Spleen (tissue), 11 donors: ENCODE data around the gene CDCA5. TPM values are rescaled to one million over a fixed set of nuclear protein-coding genes. Genes with fewer than 3 reads are reported as not detected.

Source experiments
- DNase-seq: peaks from one replicate; pipeline ENCODE4 v3.0.0-alpha.2; 2020
- H3K27ac ChIP-seq, 8 donors: fragments of 200-600 bp; sonication (generic) in 7 of 8; 1 replicate in 4 of 8; 2 replicates in 4 of 8; pipeline versions ENCODE4 v1.5.0 to v1.8.0; 2016 to 2021; ENCODE audit warnings: inconsistent platforms in 4 of 8, mild to moderate bottlenecking in 4 of 8, moderate library complexity in 1 of 8
- H3K27me3 ChIP-seq, 7 donors: fragments of 200-600 bp; sonication (generic) in 6 of 7; replicated peaks in 1 of 7; 1 replicate in 4 of 7; 2 replicates in 3 of 7; pipeline versions ENCODE4 v1.5.0 to v1.8.0; 2016 to 2021; ENCODE audit warnings: inconsistent platforms in 3 of 7, mild to moderate bottlenecking in 1 of 7
- H3K36me3 ChIP-seq, 6 donors: fragments of 200-600 bp; sonication (generic) in 5 of 6; 1 replicate in 4 of 6; 2 replicates in 2 of 6; pipeline versions ENCODE4 v1.5.0 to v1.8.0; 2016 to 2021; ENCODE audit warnings: inconsistent platforms in 2 of 6
- H3K4me1 ChIP-seq, 6 donors: fragments of 200-600 bp; sonication (generic) in 5 of 6; 1 replicate in 3 of 6; 2 replicates in 3 of 6; pipeline versions ENCODE4 v1.5.0 to v1.8.0; 2016 to 2021; ENCODE audit warnings: inconsistent platforms in 3 of 6
- H3K4me3 ChIP-seq, 8 donors: fragments of 200-600 bp; sonication (generic) in 7 of 8; 1 replicate in 4 of 8; 2 replicates in 4 of 8; pipeline versions ENCODE4 v1.5.0 to v1.8.0; 2016 to 2021; ENCODE audit warnings: inconsistent platforms in 4 of 8, mild to moderate bottlenecking in 4 of 8, moderate library complexity in 2 of 8
- H3K9me3 ChIP-seq, 8 donors: fragments of 200-600 bp; sonication (generic) in 7 of 8; 1 replicate in 4 of 8; 2 replicates in 4 of 8; pipeline versions ENCODE4 v1.5.0 to v1.8.0; 2016 to 2021; ENCODE audit warnings: inconsistent platforms in 4 of 8
- POLR2A ChIP-seq, 3 donors: fragments of 450-650 bp; IDR thresholded peaks; one replicate each; pipeline ENCODE4 v1.5.1; 2017; ENCODE audit warnings: antibody characterized with exemption in 3 of 3, mild to moderate bottlenecking in 1 of 3
- POLR2AphosphoS5 ChIP-seq, 3 donors: sonication (generic); formaldehyde crosslinking; IDR thresholded peaks; one replicate each; pipeline ENCODE4 v1.5.1; 2017; ENCODE audit warnings: antibody characterized with exemption in 3 of 3
- WGBS, 5 donors: extraction: QIAGEN DNeasy Blood & Tissue Kit in 3 of 5; methylation state at CpG; one replicate each; pipeline versions ENCODE4 v1.1.5 to v1.1.7; 2013 to 2018; 5-methylcytosine and 5-hydroxymethylcytosine counted together
- intact Hi-C: fragments of 100-400 bp; cut with DNase I; formaldehyde crosslinking; loops from one replicate; pipeline ENCODE4 v1.15.0; 2023; ENCODE audit warnings: low total_unique reads
- polyA plus RNA-seq, 3 donors: library from polyadenylated mRNA; stranded (reverse); fragments of 200-250 nt; gene quantifications; one replicate each; pipeline ENCODE4 v1.2.1, GENCODE V29; 2013
- total RNA-seq, 7 donors: library from RNA; depleted of rRNA in 3 of 7; stranded (reverse); fragments of >200 nt in 3 of 7; fragmentation: NEBNext Ultra II Directional in 4 of 7; extraction: Animal tissue kit (Norgen Biotek cat#: 25700) in 4 of 7; gene quantifications; one replicate each; pipeline versions ENCODE4 v1.1.0 to v1.2.1, GENCODE V29; 2016 to 2021
- TF ChIP-seq, protein P1 (sequence below), 11 experiments: fragments of 200-600 bp in 7 of 11; fragments of 450-650 bp in 4 of 11; sonication (generic) in 4 of 11; IDR thresholded peaks in 8 of 11; conservative IDR thresholded peaks in 3 of 11; 1 replicate in 7 of 11; 2 replicates in 4 of 11; pipeline versions ENCODE4 v1.4.0 to v1.8.0; 2016 to 2021; ENCODE audit warnings: antibody characterized with exemption in 11 of 11, inconsistent platforms in 4 of 11, mild to moderate bottlenecking in 1 of 11
- donor health status: healthy with polysubstance abuse.
- donor health status: DM: no; HTN: no; CAD: no; lungs with moderate emphysema.
- donor health status: DM: no; HTN: no; CAD: no.
- donor health status: Bipolar disorder and iron deficiency.
- donor health status: healthy.
- donor health status: DM: no; HTN: no; CAD: no.
- donor health status: DM: yes; HTN: yes; CAD: no.

Gene CDCA5
- total and polyA plus RNA-seq, 10 donors = 1.5 to 11.1 (median 5.3) TPM

GRCh38 chr11:65107751-65108468, 24.1 kb upstream of the CDCA5 start:
- intact Hi-C loops = no loop called here
- Histone ChIP-seq H3K27me3 (no peaks in the 10 kb centered on the region), H3K4me1 (peaks cover 24 to 50% (median 31%) of the 10 kb centered on the region in 6 donors), H3K27ac (no peak overlapping the region), H3K36me3 (peaks cover 0 to 66% (median 36%) of the 10 kb centered on the region in 6 donors), H3K9me3 (no peaks in the 10 kb centered on the region), H3K4me3 (no peak overlapping the region)
- TF ChIP-seq POLR2AphosphoS5 (IDR thresholded peaks at IDR 0.05) (peak in 1 of 3 donors; percentile 39), POLR2A (IDR thresholded peaks at IDR 0.05) (no peak)
- TF ChIP-seq, protein P1, sequence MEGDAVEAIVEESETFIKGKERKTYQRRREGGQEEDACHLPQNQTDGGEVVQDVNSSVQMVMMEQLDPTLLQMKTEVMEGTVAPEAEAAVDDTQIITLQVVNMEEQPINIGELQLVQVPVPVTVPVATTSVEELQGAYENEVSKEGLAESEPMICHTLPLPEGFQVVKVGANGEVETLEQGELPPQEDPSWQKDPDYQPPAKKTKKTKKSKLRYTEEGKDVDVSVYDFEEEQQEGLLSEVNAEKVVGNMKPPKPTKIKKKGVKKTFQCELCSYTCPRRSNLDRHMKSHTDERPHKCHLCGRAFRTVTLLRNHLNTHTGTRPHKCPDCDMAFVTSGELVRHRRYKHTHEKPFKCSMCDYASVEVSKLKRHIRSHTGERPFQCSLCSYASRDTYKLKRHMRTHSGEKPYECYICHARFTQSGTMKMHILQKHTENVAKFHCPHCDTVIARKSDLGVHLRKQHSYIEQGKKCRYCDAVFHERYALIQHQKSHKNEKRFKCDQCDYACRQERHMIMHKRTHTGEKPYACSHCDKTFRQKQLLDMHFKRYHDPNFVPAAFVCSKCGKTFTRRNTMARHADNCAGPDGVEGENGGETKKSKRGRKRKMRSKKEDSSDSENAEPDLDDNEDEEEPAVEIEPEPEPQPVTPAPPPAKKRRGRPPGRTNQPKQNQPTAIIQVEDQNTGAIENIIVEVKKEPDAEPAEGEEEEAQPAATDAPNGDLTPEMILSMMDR (IDR thresholded peaks at IDR 0.05 in 8 of 11, conservative IDR thresholded peaks at IDR 0.05 in 3 of 11) = no peak
- peak; percentile 76 for DNase-seq
- 93 to 96% (median 96%) methylated on average over 40 to 52 of the region's 52 CpGs for WGBS, 5 donors

GRCh38 chr11:65107078-65107477, 23.2 kb upstream of the CDCA5 start:
- intact Hi-C loops = no loop called here
- Histone ChIP-seq H3K4me3 (no peak overlapping the region), H3K9me3 (no peaks in the 10 kb centered on the region), H3K27me3 (no peaks in the 10 kb centered on the region), H3K27ac (no peak overlapping the region), H3K4me1 (peaks cover 17 to 45% (median 23%) of the 10 kb centered on the region in 6 donors), H3K36me3 (peaks cover 0 to 75% (median 39%) of the 10 kb centered on the region in 6 donors)
- 90 to 96% (median 94%) methylated on average over 12 to 15 of the region's 15 CpGs for WGBS, 5 donors
- DNase-seq = peak; percentile 54
- TF ChIP-seq POLR2AphosphoS5 (IDR thresholded peaks at IDR 0.05) = no peak
- TF ChIP-seq POLR2A (IDR thresholded peaks at IDR 0.05) = no peak
- TF ChIP-seq, protein P1 (IDR thresholded peaks at IDR 0.05 in 8 of 11, conservative IDR thresholded peaks at IDR 0.05 in 3 of 11) = no peak

GRCh38 chr11:65104628-65105027, 20.8 kb upstream of the CDCA5 start:
- Histone ChIP-seq H3K9me3 (no peaks in the 10 kb centered on the region), H3K36me3 (peaks cover 0 to 92% (median 37%) of the 10 kb centered on the region in 6 donors), H3K27me3 (no peaks in the 10 kb centered on the region), H3K27ac (peak overlapping the region in 7 of 8 donors; percentile 35 to 76 (median 57)), H3K4me1 (peaks cover 0 to 22% (median 1%) of the 10 kb centered on the region in 6 donors), H3K4me3 (no peak overlapping the region)
- 80 to 91% (median 84%) methylated on average over 4 of the region's 4 CpGs for WGBS, 5 donors
- DNase-seq = no peak
- no peak for TF ChIP-seq POLR2A (IDR thresholded peaks at IDR 0.05)
- TF ChIP-seq POLR2AphosphoS5 (IDR thresholded peaks at IDR 0.05) = no peak
- TF ChIP-seq, protein P1 (IDR thresholded peaks at IDR 0.05 in 8 of 11, conservative IDR thresholded peaks at IDR 0.05 in 3 of 11) = no peak
- intact Hi-C loops = no loop called here

DNA sequence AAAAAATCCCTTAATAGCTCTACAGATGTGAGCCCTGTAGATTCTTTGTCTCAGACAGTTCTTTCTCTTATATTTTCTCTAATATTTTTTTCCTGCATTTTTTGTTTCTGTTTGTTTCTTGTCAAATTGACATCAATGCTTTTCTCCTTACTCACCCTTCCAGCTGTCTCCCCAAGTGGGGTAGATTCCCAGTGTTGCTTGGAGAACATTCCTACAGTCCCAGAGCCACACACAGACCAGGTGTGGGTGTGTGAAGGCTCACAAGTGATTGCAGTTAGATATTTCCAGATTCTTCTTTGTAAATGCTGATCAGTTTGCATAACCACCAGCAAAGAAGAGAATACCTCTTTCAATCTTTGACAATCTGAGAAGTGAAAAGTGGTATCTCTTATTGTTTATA, 19.6 kb upstream of the CDCA5 start:
- no peaks in the 10 kb centered on the region for H3K27me3 ChIP-seq
- peaks cover 0 to 92% (median 25%) of the 10 kb centered on the region in 6 donors for H3K36me3 ChIP-seq
- TF ChIP-seq, protein P1 (IDR thresholded peaks at IDR 0.05 in 8 of 11, conservative IDR thresholded peaks at IDR 0.05 in 3 of 11) = no peak
- TF ChIP-seq POLR2A (IDR thresholded peaks at IDR 0.05) (no peak), POLR2AphosphoS5 (IDR thresholded peaks at IDR 0.05) (no peak)
- H3K4me1 ChIP-seq = peaks cover 0 to 31% (median 1%) of the 10 kb centered on the region in 6 donors
- H3K4me3 ChIP-seq = no peak overlapping the region
- intact Hi-C loops = no loop called here
- H3K27ac ChIP-seq = peak overlapping the region in 7 of 8 donors; percentile 33 to 76 (median 57)
- H3K9me3 ChIP-seq = no peaks in the 10 kb centered on the region
- no peak for DNase-seq
